ENCODE measurements around the gene ANKRD65. TPM values are rescaled to one million over a fixed set of nuclear protein-coding genes. Genes with fewer than 3 reads are reported as not detected.

Gene ANKRD65
- total RNA-seq, 1 donor from 2014 or later, result 38.4 TPM

DNA sequence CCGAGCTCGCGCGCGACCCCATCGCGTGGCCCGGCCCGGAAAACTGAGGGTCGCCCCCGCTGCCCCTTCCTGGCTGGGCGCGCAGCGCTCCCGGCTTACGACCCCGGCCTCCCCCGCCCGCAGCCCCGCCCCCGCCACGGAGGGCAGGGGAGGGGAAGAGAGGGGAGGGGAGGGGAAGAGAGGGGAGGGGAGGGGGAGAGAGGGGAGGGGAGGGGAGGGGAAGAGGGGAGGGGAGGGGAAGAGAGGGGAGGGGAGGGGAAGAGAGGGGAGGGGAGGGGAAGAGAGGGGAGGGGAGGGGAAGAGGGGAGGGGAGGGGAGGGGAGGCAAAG is 6.7 kb upstream of the ANKRD65 start:
- Mint-ChIP-seq H3K9me3 (ENCODE audit: unreplicated experiment) (peaks cover 19% of the 10 kb centered on the region), H3K27ac (ENCODE audit: unreplicated experiment) (no peak overlapping the region), H3K27me3 (ENCODE audit: unreplicated experiment) (peaks cover 10% of the 10 kb centered on the region), H3K36me3 (ENCODE audit: unreplicated experiment) (no peaks in the 10 kb centered on the region), H3K4me3 (ENCODE audit: unreplicated experiment) (no peak overlapping the region), H3K4me1 (ENCODE audit: low read depth, unreplicated experiment) (peaks cover 14% of the 10 kb centered on the region)
- no peak for DNase-seq
- TF ChIP-seq, protein P1, sequence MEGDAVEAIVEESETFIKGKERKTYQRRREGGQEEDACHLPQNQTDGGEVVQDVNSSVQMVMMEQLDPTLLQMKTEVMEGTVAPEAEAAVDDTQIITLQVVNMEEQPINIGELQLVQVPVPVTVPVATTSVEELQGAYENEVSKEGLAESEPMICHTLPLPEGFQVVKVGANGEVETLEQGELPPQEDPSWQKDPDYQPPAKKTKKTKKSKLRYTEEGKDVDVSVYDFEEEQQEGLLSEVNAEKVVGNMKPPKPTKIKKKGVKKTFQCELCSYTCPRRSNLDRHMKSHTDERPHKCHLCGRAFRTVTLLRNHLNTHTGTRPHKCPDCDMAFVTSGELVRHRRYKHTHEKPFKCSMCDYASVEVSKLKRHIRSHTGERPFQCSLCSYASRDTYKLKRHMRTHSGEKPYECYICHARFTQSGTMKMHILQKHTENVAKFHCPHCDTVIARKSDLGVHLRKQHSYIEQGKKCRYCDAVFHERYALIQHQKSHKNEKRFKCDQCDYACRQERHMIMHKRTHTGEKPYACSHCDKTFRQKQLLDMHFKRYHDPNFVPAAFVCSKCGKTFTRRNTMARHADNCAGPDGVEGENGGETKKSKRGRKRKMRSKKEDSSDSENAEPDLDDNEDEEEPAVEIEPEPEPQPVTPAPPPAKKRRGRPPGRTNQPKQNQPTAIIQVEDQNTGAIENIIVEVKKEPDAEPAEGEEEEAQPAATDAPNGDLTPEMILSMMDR (IDR thresholded peaks at IDR 0.05; ENCODE audit: partially characterized antibody, unreplicated experiment), result no peak

DNA sequence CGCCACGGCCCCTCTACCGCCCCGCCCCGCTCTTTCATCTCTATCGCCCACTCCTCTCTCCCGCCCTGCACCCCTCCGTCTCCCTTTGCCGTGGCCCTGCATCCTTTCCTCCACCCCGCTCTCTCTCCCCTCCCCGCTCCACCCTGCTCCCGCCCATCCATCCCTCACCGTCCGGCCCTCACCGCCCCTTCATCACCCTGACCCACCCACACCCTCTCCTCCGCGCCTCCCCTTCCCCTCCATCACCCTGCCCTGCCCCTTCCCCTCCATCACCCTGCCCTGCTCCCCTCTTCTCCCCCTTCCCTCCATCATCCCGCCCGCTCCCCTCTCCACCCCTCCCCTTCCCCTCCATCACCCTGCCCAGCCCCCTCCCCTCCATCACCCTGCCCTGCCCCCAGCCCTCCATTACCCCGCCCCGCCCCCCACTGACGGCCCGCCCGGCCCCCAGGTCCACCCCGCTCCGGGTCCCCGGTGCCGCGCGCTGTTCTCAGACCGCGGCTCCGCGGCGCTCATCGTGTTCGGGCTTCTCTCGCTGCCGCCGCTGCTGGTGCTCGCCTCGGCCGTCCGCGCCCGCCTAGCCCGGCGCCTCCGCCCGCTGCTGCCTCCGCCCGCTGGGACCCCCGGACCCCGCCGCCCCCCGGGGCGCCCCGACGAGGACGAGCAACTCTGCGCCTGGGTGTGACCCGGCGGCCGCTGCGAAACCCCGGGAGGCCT is 6.2 kb upstream of the ANKRD65 start:
- Mint-ChIP-seq H3K27me3 (ENCODE audit: unreplicated experiment) (peaks cover 10% of the 10 kb centered on the region), H3K36me3 (ENCODE audit: unreplicated experiment) (no peaks in the 10 kb centered on the region), H3K4me3 (ENCODE audit: unreplicated experiment) (no peak overlapping the region), H3K4me1 (ENCODE audit: low read depth, unreplicated experiment) (peaks cover 12% of the 10 kb centered on the region), H3K9me3 (ENCODE audit: unreplicated experiment) (peaks cover 19% of the 10 kb centered on the region), H3K27ac (ENCODE audit: unreplicated experiment) (no peak overlapping the region)
- TF ChIP-seq, protein P1 (IDR thresholded peaks at IDR 0.05; ENCODE audit: partially characterized antibody, unreplicated experiment), result no peak
- DNase-seq, result peak; percentile 69

DNA sequence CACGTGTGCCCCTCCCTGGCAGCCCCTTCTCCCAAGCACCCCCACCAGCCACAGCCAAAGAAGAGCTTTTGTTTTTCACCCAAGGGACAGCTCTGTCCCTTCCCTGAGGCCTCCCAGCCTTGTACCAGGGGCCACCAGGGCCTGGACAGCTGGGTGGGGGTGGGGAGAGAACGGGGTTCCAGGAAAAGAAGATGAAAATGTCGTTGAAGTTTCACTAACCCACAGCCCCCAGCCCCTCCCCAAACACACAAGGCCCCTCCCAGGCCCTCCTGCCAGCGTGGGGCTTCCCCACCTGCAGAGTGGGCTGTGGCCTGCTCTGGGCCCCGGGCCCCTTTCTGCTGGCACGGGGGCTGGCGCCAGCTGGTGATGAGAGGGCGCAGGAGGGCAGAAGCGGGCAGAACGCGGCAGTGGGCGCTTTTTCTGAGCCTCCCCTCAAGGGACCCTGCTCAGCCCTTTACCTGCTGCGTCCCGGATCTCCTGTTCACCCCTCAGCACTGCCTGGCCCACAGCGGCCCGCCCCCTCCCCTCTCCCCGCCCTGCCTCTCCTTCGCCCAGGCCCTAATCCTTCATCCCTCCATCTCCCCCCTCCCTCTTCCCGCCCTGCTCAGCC is 5.5 kb upstream of the ANKRD65 start:
- TF ChIP-seq, protein P1 (IDR thresholded peaks at IDR 0.05; ENCODE audit: partially characterized antibody, unreplicated experiment), result no peak
- peak; percentile 20 for DNase-seq
- H3K36me3 Mint-ChIP-seq (ENCODE audit: unreplicated experiment), result no peaks in the 10 kb centered on the region
- peak overlapping the region; percentile 30 for H3K4me3 Mint-ChIP-seq (ENCODE audit: unreplicated experiment)
- peaks cover 14% of the 10 kb centered on the region for H3K4me1 Mint-ChIP-seq (ENCODE audit: low read depth, unreplicated experiment)
- H3K9me3 Mint-ChIP-seq (ENCODE audit: unreplicated experiment), result peaks cover 19% of the 10 kb centered on the region
- peak overlapping the region; percentile 28 for H3K27ac Mint-ChIP-seq (ENCODE audit: unreplicated experiment)
- H3K27me3 Mint-ChIP-seq (ENCODE audit: unreplicated experiment), result peaks cover 10% of the 10 kb centered on the region

DNA sequence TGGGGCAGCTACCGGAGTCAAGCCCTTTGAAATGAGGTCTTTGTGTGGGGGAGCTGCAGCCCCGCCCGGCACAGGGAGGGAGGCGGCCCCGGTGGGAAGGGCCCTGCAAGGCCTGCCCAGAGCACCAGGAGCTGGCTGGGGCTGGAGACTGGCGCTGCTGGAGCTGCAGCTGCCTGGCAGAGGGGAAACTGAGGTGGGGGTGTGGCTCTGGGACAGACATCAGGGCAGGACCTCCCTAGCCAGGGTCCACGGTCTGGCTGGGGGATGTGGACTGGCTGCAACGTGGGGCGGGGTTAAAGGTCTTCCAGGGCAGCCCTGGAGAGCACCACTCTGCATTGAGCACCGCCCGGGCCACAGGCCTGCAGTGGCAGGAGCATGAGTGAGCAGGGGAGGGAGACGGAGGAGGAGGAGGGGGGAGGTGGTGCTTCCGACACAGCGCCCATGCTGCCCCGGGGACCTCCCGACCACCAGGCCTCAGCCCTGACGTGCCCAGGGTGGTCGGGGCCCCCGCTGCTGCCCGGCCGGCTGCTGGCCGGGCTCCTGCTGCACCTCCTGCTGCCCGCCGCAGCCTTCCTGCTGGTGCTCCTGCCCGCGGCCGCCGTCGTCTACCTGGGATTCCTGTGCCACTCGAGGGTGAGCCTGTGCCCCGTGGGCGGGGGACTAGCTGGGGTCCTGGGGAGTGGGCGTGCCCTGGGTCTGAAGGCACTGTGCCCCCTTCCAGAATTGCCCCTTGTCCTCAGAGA is 4.8 kb upstream of the ANKRD65 start:
- TF ChIP-seq, protein P1 (IDR thresholded peaks at IDR 0.05; ENCODE audit: partially characterized antibody, unreplicated experiment), result no peak
- Mint-ChIP-seq H3K36me3 (ENCODE audit: unreplicated experiment) (no peaks in the 10 kb centered on the region), H3K4me1 (ENCODE audit: low read depth, unreplicated experiment) (peaks cover 14% of the 10 kb centered on the region), H3K9me3 (ENCODE audit: unreplicated experiment) (peaks cover 19% of the 10 kb centered on the region), H3K27me3 (ENCODE audit: unreplicated experiment) (peaks cover 10% of the 10 kb centered on the region), H3K4me3 (ENCODE audit: unreplicated experiment) (peak overlapping the region; percentile 30), H3K27ac (ENCODE audit: unreplicated experiment) (peak overlapping the region; percentile 28)
- peak; percentile 49 for DNase-seq

DNA sequence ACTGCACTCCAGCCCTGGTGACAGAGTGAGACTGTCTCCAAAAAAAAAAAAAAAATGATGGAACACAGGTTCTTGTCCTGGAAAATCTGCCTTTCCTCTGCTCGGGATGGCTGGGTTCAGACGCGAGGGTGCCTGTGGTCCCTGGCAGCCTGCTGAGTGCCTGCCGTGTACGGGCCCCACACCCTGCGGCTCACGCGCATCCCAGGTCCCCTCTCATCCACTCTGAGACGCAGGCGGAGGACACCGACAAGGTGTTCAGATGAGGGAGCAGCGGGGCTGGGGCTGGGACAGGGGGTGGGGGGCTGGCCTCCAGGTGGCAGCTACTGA is 4.3 kb upstream of the ANKRD65 start:
- Mint-ChIP-seq H3K9me3 (ENCODE audit: unreplicated experiment) (peaks cover 17% of the 10 kb centered on the region), H3K27me3 (ENCODE audit: unreplicated experiment) (peaks cover 10% of the 10 kb centered on the region), H3K27ac (ENCODE audit: unreplicated experiment) (no peak overlapping the region), H3K4me3 (ENCODE audit: unreplicated experiment) (no peak overlapping the region), H3K36me3 (ENCODE audit: unreplicated experiment) (no peaks in the 10 kb centered on the region), H3K4me1 (ENCODE audit: low read depth, unreplicated experiment) (peaks cover 14% of the 10 kb centered on the region)
- no peak for DNase-seq
- TF ChIP-seq, protein P1 (IDR thresholded peaks at IDR 0.05; ENCODE audit: partially characterized antibody, unreplicated experiment), result no peak
